GM19035 (cell line): Measurements from ENCODE around the gene FAM111B.
A peak's percentile ranks its signal among the peaks of the same experiment; 100 is the strongest.
"Not testable (repeated sequence)": the region's sequence is repeated elsewhere in the genome, so short reads cannot be mapped to it uniquely, and the experiment has no call there.

Experiments
- ATAC-seq: cut with Tn5 transposase; IDR thresholded peaks from one replicate; pipeline ENCODE4 v1.9.1; 2021; ENCODE audit not compliant: unreplicated experiment

Gene FAM111B

GRCh38 chr11:59106363-59107336 is at the start of gene FAM111B:
Gene FAM111B (plus strand): TSS chr11:59107237. CDS start chr11:59109626, 2,389 bp downstream.
- ATAC-seq = peak; percentile 70

GRCh38 chr11:59058120-59059033 is 48.7 kb upstream of the FAM111B start:
- ATAC-seq = peak; percentile 92

GRCh38 chr11:59060096-59060495 is 46.9 kb upstream of the FAM111B start:
- ATAC-seq = not testable (repeated sequence)

GRCh38 chr11:59062602-59063529 is 44.2 kb upstream of the FAM111B start:
- ATAC-seq = no peak

GRCh38 chr11:59063996-59064727 is 42.9 kb upstream of the FAM111B start:
- ATAC-seq = not testable (repeated sequence)

- ATAC-seq = no peak
Observed at GRCh38 chr11:59069087-59069486, 38.0 kb upstream of the FAM111B start.

GRCh38 chr11:59076876-59077571 is 30.0 kb upstream of the FAM111B start:
- ATAC-seq = peak; percentile 91

GRCh38 chr11:59078435-59078834 is 28.6 kb upstream of the FAM111B start:
- ATAC-seq = no peak

GRCh38 chr11:59079086-59079485 is 28.0 kb upstream of the FAM111B start:
- ATAC-seq = no peak

GRCh38 chr11:59080421-59080820 is 26.6 kb upstream of the FAM111B start:
- ATAC-seq = not testable (repeated sequence)

GRCh38 chr11:59081430-59082020 is 25.5 kb upstream of the FAM111B start:
- not testable (repeated sequence) for ATAC-seq

GRCh38 chr11:59086007-59086406 is 21.0 kb upstream of the FAM111B start, which contains the start of gene GLYATL1B:
Gene GLYATL1B (plus strand): TSS chr11:59086307. CDS start chr11:59086307, 0 bp downstream.
- not testable (repeated sequence) for ATAC-seq

GRCh38 chr11:59088162-59088561 is 18.9 kb upstream of the FAM111B start:
- ATAC-seq = no peak

- ATAC-seq = not testable (repeated sequence)
Observed at GRCh38 chr11:59093576-59093975, 13.5 kb upstream of the FAM111B start.

- ATAC-seq = peak; percentile 74
Observed at GRCh38 chr11:59095225-59095624, 11.8 kb upstream of the FAM111B start.

- ATAC-seq = not testable (repeated sequence)
Observed at GRCh38 chr11:59095972-59096575, 11.0 kb upstream of the FAM111B start.

GRCh38 chr11:59097113-59097708 is 9.8 kb upstream of the FAM111B start:
- ATAC-seq = peak; percentile 50

GRCh38 chr11:59097938-59098337 is 9.1 kb upstream of the FAM111B start:
- not testable (repeated sequence) for ATAC-seq
